A549 (cell line): ENCODE data around the gene ALOX15B.

ENCODE experiments used
- CHD2 ChIP-seq: fragments of 150-350 bp; IDR thresholded peaks from 2 replicates; pipeline ENCODE4 v1.6.1; 2014; ENCODE audit warnings: low read length; ENCODE audit not compliant: partially characterized antibody
- EHMT2 ChIP-seq: fragments of 200-600 bp; sonication (generic); IDR thresholded peaks from 2 replicates; pipeline ENCODE4 v1.6.1; 2016; ENCODE audit warnings: antibody characterized with exemption, low read depth, mild to moderate bottlenecking, moderate library complexity
- HOXB5 ChIP-seq: fragments of 250-450 bp; sonication (Bioruptor Pico); IDR thresholded peaks from 2 replicates; pipeline ENCODE4 v1.5.0; 2020; ENCODE audit warnings: mild to moderate bottlenecking, moderate library complexity
- JUN ChIP-seq, 2 experiments: fragments of >200 bp; sonication (Bioruptor Twin); formaldehyde crosslinking; IDR thresholded peaks; 2 replicates in 1 of 2; 3 replicates in 1 of 2; pipeline ENCODE4 v1.6.1; 2016 to 2017
- POLR2A ChIP-seq: IDR thresholded peaks from 2 replicates; pipeline ENCODE4 v1.6.1; 2012; ENCODE audit warnings: mild to moderate bottlenecking, low read length
- REST ChIP-seq: fragments of 200-600 bp; sonication (generic); IDR thresholded peaks from 2 replicates; pipeline ENCODE4 v1.6.1; 2016; ENCODE audit warnings: antibody characterized with exemption, mild to moderate bottlenecking, moderate library complexity
- TP53 ChIP-seq: fragments of 250-450 bp; sonication (Bioruptor Pico); IDR thresholded peaks from 2 replicates; pipeline ENCODE4 v1.5.0; 2021; ENCODE audit warnings: mild to moderate bottlenecking, moderate library complexity
- ZC3H11A ChIP-seq: fragments of 450-650 bp; IDR thresholded peaks from 2 replicates; pipeline ENCODE4 v1.6.1; 2014; ENCODE audit warnings: antibody characterized with exemption, mild to moderate bottlenecking
- ZFP36 ChIP-seq: fragments of 450-650 bp; IDR thresholded peaks from 2 replicates; pipeline ENCODE4 v1.6.1; 2014; ENCODE audit warnings: borderline replicate concordance; ENCODE audit not compliant: partially characterized antibody
- TF ChIP-seq, protein P1 (sequence below): fragments of >200 bp; sonication (Bioruptor Twin); formaldehyde crosslinking; IDR thresholded peaks from 3 replicates; pipeline ENCODE4 v1.5.1; 2016
- TF ChIP-seq, protein P2 (sequence below): fragments of 150-350 bp; IDR thresholded peaks from 2 replicates; pipeline ENCODE4 v1.6.1; 2014; ENCODE audit warnings: low read depth, mild to moderate bottlenecking, low read length
- TF ChIP-seq, protein P3 (sequence below): IDR thresholded peaks from 2 replicates; pipeline ENCODE4 v1.6.1; 2012

DNA sequence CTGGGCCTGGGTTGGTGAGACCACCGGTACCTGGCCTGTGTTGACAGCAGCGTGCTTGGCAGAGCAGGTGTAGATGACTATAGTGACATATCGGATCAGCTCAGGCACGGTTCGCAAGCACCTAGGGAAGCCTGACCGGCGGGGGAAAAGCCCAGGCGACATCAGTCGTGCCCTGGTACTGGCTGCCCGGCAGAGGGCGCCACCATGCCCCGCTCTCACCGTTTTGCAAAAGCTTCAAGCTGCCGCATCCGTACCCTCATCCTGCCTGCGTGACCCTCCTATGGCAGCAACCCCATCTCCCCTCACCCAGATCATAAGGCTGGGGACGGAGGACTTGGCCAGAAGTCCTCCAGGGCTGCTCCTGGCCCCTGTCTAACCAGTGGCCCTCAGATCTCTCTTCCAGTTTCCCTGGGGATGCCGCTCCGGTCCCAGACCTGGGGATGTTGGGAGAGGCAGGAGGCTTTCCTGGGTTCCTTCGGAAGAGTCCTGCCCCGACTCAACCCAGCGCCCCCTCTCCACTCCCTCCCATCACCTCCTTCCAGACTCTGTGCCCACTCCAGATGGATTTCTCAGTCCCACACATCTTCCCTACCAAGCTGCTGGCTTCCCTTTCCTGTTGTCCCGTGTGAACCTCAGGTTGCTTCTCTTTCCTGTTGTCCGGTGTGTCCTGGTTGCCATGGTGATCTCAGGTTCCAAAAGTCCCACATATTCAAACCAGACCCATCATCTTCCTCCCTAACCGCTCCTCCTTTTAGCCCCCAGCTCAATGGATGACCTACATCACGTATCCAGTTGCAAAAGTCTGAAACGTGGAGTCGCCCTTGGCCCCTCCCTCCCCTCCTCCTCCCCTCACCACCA lies 35.0 kb downstream of the ALOX15B start:
- TF ChIP-seq, protein P1, sequence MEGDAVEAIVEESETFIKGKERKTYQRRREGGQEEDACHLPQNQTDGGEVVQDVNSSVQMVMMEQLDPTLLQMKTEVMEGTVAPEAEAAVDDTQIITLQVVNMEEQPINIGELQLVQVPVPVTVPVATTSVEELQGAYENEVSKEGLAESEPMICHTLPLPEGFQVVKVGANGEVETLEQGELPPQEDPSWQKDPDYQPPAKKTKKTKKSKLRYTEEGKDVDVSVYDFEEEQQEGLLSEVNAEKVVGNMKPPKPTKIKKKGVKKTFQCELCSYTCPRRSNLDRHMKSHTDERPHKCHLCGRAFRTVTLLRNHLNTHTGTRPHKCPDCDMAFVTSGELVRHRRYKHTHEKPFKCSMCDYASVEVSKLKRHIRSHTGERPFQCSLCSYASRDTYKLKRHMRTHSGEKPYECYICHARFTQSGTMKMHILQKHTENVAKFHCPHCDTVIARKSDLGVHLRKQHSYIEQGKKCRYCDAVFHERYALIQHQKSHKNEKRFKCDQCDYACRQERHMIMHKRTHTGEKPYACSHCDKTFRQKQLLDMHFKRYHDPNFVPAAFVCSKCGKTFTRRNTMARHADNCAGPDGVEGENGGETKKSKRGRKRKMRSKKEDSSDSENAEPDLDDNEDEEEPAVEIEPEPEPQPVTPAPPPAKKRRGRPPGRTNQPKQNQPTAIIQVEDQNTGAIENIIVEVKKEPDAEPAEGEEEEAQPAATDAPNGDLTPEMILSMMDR = peak; percentile 97
- no peak for TF ChIP-seq REST
- no peak for TF ChIP-seq JUN (IDR thresholded peaks at IDR 0.05)
- no peak for TF ChIP-seq ZFP36
- TF ChIP-seq, protein P2, sequence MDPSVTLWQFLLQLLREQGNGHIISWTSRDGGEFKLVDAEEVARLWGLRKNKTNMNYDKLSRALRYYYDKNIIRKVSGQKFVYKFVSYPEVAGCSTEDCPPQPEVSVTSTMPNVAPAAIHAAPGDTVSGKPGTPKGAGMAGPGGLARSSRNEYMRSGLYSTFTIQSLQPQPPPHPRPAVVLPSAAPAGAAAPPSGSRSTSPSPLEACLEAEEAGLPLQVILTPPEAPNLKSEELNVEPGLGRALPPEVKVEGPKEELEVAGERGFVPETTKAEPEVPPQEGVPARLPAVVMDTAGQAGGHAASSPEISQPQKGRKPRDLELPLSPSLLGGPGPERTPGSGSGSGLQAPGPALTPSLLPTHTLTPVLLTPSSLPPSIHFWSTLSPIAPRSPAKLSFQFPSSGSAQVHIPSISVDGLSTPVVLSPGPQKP = no peak
- no peak for TF ChIP-seq TP53 (CRISPR knock-in tag)
- TF ChIP-seq CHD2 = no peak
- TF ChIP-seq POLR2A = no peak
- TF ChIP-seq EHMT2 = no peak
- no peak for TF ChIP-seq ZC3H11A
- TF ChIP-seq, protein P3, sequence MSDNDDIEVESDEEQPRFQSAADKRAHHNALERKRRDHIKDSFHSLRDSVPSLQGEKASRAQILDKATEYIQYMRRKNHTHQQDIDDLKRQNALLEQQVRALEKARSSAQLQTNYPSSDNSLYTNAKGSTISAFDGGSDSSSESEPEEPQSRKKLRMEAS = no peak
- TF ChIP-seq HOXB5 = no peak
